ENCODE data around the gene RGS2. TPM values are rescaled to one million over a fixed set of nuclear protein-coding genes. Genes with fewer than 3 reads are reported as not detected.
A peak's percentile ranks its signal among the peaks of the same experiment; 100 is the strongest.

RGS2 gene
- total RNA-seq, 1 donor from 2014 or later = 29.5 TPM

DNA sequence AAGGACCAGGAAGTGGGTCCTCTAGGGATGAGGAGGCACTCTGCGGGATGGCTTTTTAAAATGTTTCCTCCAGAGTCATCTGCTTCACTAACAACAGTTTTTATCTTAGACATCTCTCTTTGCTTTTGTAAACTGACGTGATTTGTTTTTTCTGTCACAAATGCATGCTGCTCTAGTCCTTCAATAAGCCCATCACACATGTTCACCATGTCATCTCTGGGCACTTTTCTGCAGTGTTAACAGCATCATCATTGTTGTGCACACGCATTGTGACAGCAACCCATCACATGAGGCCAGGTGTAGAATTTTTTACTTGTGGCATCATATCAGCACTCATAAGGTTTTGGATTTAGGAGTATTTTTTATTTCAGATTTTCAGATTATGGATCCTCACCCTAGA, 12.5 kb downstream of the RGS2 start:
- H3K4me3 ChIP-seq (ENCODE audit: low read depth, low read length) = no peak overlapping the region
- TF ChIP-seq, protein P1, sequence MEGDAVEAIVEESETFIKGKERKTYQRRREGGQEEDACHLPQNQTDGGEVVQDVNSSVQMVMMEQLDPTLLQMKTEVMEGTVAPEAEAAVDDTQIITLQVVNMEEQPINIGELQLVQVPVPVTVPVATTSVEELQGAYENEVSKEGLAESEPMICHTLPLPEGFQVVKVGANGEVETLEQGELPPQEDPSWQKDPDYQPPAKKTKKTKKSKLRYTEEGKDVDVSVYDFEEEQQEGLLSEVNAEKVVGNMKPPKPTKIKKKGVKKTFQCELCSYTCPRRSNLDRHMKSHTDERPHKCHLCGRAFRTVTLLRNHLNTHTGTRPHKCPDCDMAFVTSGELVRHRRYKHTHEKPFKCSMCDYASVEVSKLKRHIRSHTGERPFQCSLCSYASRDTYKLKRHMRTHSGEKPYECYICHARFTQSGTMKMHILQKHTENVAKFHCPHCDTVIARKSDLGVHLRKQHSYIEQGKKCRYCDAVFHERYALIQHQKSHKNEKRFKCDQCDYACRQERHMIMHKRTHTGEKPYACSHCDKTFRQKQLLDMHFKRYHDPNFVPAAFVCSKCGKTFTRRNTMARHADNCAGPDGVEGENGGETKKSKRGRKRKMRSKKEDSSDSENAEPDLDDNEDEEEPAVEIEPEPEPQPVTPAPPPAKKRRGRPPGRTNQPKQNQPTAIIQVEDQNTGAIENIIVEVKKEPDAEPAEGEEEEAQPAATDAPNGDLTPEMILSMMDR (IDR thresholded peaks at IDR 0.05; ENCODE audit: insufficient read depth, low read length, severe bottlenecking) = no peak
- FAIRE-seq (no peak), DNase-seq (ENCODE audit: low read depth) (no peak)
- H3K36me3 ChIP-seq (ENCODE audit: control insufficient read depth, insufficient read depth, low read length) = no peaks in the 10 kb centered on the region
- H3K27me3 ChIP-seq (ENCODE audit: control insufficient read depth, insufficient read depth, low read length) = no peaks in the 10 kb centered on the region

DNA sequence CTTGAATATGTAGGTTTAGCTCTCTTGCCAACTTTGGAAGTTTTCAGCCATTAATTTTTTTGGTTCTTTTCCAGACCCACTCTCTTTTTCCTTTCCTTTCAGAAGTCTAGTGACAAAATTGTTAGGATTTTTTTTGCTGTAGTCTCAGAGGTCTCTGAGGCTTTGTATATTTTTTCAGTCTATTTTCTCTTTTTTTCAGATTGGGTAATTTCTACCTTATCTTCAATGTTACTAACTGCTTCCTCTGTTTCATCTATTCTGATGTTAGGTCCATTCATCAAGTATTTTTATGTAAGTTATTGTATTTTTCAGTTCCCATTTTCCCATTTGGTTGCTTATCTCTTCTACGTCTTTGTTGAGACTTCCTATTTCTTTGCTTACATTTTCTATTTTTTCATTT, 15.7 kb downstream of the RGS2 start:
- FAIRE-seq = no peak
- no peak overlapping the region for H3K4me3 ChIP-seq (ENCODE audit: low read depth, low read length)
- H3K27me3 ChIP-seq (ENCODE audit: control insufficient read depth, insufficient read depth, low read length) = no peaks in the 10 kb centered on the region
- DNase-seq (ENCODE audit: low read depth) = no peak
- no peaks in the 10 kb centered on the region for H3K36me3 ChIP-seq (ENCODE audit: control insufficient read depth, insufficient read depth, low read length)
- TF ChIP-seq, protein P1 (IDR thresholded peaks at IDR 0.05; ENCODE audit: insufficient read depth, low read length, severe bottlenecking) = no peak

DNA sequence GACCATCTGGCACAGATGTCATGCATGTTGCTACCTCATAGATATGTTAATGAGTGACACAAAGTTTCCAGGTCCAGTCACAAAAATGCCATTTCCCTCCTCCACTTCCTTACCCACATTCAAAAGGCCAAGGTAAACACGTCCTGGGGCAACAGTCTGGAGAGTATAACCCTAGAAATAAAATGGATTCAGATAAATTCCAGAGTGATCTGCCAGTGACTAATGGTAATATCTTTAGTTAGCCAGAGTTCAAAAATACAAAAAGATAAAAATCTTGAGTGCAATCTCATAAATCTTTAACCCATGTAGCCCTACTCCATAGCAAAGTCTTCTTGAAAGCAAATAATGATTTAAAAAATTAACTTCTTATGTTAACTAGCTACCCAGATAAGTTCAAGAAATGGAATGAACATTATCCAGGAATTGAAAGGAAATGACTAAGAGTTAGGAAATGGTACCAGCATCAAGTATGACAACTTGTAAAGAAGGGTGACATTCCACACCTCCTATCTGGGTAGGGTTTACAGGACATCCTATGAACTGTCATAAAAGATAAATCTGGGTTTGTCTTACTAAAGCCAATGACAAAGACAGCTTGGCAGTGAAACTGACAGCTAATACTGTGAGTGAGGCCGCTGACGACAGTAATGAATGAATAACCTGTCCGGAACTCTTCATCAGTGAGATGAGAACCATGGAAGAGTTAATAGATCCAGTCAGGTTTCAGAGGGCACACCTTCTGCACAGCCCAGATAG, 18.1 kb downstream of the RGS2 start:
- no peak for FAIRE-seq

DNA sequence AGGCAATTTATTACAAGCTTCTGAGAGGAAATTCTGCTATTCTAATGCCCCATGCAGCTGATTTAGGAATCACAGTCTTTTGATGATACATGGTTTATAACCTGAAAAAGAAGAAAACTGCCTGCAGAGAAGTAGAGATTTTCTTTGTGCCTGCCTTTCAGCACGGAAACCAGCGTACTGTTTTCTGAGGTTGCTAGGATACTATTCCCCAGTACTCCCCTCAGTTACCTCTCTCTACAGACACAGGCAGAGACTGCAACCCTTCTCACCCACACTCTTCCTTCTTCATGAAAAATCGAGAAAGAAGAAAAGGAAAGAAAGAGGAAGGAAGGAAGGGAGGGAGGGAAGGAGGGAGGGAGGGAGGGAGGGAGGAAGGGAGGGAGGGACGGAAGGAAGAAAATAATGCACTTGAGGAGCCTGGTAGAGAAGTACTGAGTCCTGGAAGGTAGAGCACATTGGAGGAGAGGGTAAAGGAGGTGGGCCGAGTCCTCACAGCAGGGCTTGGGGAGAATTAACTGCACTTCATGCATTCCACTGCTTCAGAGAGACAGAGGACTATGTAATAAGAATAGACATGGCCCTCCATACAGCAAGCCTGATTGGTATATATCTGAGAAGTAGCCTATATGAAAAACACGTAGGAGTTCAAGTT, 21.9 kb downstream of the RGS2 start:
- TF ChIP-seq, protein P1 (IDR thresholded peaks at IDR 0.05; ENCODE audit: insufficient read depth, low read length, severe bottlenecking) = no peak
- DNase-seq (ENCODE audit: low read depth) (no peak), FAIRE-seq (no peak)
- Histone ChIP-seq H3K4me3 (ENCODE audit: low read depth, low read length) (no peak overlapping the region), H3K36me3 (ENCODE audit: control insufficient read depth, insufficient read depth, low read length) (no peaks in the 10 kb centered on the region), H3K27me3 (ENCODE audit: control insufficient read depth, insufficient read depth, low read length) (no peaks in the 10 kb centered on the region)

More for the DNA sequence above, 18.1 kb downstream of the RGS2 start:
- H3K27me3 ChIP-seq (ENCODE audit: control insufficient read depth, insufficient read depth, low read length) = no peaks in the 10 kb centered on the region
- TF ChIP-seq, protein P1 (IDR thresholded peaks at IDR 0.05; ENCODE audit: insufficient read depth, low read length, severe bottlenecking) = no peak
- H3K36me3 ChIP-seq (ENCODE audit: control insufficient read depth, insufficient read depth, low read length) = no peaks in the 10 kb centered on the region
- peak; percentile 79 for DNase-seq (ENCODE audit: low read depth)
- H3K4me3 ChIP-seq (ENCODE audit: low read depth, low read length) = no peak overlapping the region

DNA sequence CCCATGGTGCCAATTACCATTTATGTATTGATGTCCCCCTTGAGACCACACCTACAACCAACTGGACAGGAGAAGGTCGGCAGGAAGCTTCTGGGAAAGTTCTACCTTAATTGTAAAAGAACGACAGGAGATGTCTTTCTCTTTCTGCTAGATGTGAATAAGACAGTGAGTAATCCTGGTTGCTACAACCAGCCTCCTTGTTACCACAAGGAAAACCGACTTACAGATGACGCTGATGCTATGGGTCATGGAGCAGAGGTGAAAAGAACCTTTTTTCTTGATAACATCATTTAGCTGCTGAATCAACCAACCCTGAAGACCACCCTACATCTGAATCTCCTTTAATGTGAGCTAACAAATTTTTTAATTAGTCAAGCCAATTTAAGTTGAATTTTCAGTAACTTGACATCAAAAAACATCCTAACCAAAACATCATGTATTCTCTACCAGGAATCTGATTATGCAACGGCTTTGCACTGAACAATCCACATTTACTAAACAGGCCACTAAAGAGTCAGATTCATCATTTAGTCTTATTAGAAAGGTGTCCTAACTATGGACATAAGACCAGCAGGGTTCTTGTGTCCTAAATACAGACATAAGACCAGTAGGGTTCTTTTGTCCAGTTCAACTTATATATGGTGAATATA, 23.0 kb downstream of the RGS2 start:
- H3K27me3 ChIP-seq (ENCODE audit: control insufficient read depth, insufficient read depth, low read length) = no peaks in the 10 kb centered on the region
- no peak overlapping the region for H3K4me3 ChIP-seq (ENCODE audit: low read depth, low read length)
- DNase-seq (ENCODE audit: low read depth) (peak; percentile 87), FAIRE-seq (no peak)
- H3K36me3 ChIP-seq (ENCODE audit: control insufficient read depth, insufficient read depth, low read length) = no peaks in the 10 kb centered on the region
- TF ChIP-seq, protein P1 (IDR thresholded peaks at IDR 0.05; ENCODE audit: insufficient read depth, low read length, severe bottlenecking) = no peak

Measured in bronchial epithelial cell (primary cell).